Dendritic cell treated with granulocyte-macrophage colony-stimulating factor and Interleukin-4, amounts not matched to agents 40 ng/mL and 50 ng/mL, for 4 days (primary cell): ENCODE measurements around the gene ZNF436.
"Not testable (repeated sequence)": the region's sequence is repeated elsewhere in the genome, so short reads cannot be mapped to it uniquely, and the experiment has no call there.

Source experiments
- H3K27ac Mint-ChIP-seq: one replicate; pipeline ENCODE4 v1.8.0; 2022; ENCODE audit warnings: mild to moderate bottlenecking, mixed read lengths
- H3K27me3 Mint-ChIP-seq: one replicate; pipeline ENCODE4 v1.8.0; 2022; ENCODE audit warnings: mild to moderate bottlenecking, mixed read lengths
- H3K36me3 Mint-ChIP-seq: one replicate; pipeline ENCODE4 v1.8.0; 2022; ENCODE audit warnings: low read depth, mixed read lengths
- H3K4me1 Mint-ChIP-seq: one replicate; pipeline ENCODE4 v1.8.0; 2022; ENCODE audit warnings: low read depth, mixed read lengths
- H3K4me3 Mint-ChIP-seq: one replicate; pipeline ENCODE4 v1.8.0; 2022; ENCODE audit warnings: mild to moderate bottlenecking, moderate library complexity, mixed read lengths
- H3K9me3 Mint-ChIP-seq: one replicate; pipeline ENCODE4 v1.8.0; 2022; ENCODE audit warnings: mixed read lengths
- intact Hi-C: fragments of 100-400 bp; cut with micrococcal nuclease; formaldehyde crosslinking; loops from one replicate; pipeline ENCODE4 v1.15.0; 2022

ZNF436 gene

GRCh38 chr1:23341931-23342692 lies 27.5 kb downstream of the ZNF436 start:
- H3K9me3 Mint-ChIP-seq: no peaks in the 10 kb centered on the region
- no peaks in the 10 kb centered on the region for H3K27me3 Mint-ChIP-seq
- H3K27ac Mint-ChIP-seq: peak overlapping the region; percentile 97
- H3K4me1 Mint-ChIP-seq: peaks cover 51% of the 10 kb centered on the region
- intact Hi-C loops: no loop called here
- H3K4me3 Mint-ChIP-seq: peak overlapping the region; percentile 88
- peaks cover 27% of the 10 kb centered on the region for H3K36me3 Mint-ChIP-seq

- intact Hi-C loops: no loop called here
- Mint-ChIP-seq H3K4me1 (peaks cover 46% of the 10 kb centered on the region), H3K27ac (no peak overlapping the region), H3K4me3 (no peak overlapping the region), H3K36me3 (peaks cover 52% of the 10 kb centered on the region), H3K9me3 (no peaks in the 10 kb centered on the region), H3K27me3 (no peaks in the 10 kb centered on the region)
These were observed 30.0 kb downstream of the ZNF436 start for GRCh38 chr1:23339632-23340031.

DNA sequence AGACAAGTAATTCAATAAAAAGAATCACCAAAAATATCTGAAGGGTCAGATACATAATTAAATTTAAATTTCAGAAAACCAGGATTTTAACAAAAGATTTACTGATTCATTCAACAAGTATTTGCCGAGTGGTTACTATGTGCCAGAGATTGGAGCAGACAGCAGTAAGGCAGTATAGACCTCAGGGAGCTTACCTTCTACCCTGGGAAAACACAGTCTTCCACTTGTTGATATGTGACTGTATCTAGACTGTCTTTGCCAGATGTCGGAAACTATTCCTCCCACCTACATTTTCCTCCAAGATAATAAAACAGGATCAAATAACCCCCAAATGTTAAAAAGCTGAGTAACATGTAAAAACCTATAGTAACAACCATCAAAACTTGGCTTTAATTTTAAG lies 31.8 kb downstream of the ZNF436 start:
- peaks cover 45% of the 10 kb centered on the region for H3K4me1 Mint-ChIP-seq
- H3K9me3 Mint-ChIP-seq: no peaks in the 10 kb centered on the region
- H3K4me3 Mint-ChIP-seq: no peak overlapping the region
- no peaks in the 10 kb centered on the region for H3K27me3 Mint-ChIP-seq
- H3K36me3 Mint-ChIP-seq: peaks cover 69% of the 10 kb centered on the region
- intact Hi-C loops: no loop called here
- no peak overlapping the region for H3K27ac Mint-ChIP-seq

GRCh38 chr1:23331713-23332112 lies 37.9 kb downstream of the ZNF436 start:
- intact Hi-C loops: no loop called here
- Mint-ChIP-seq H3K9me3 (no peaks in the 10 kb centered on the region), H3K27ac (no peak overlapping the region), H3K27me3 (no peaks in the 10 kb centered on the region), H3K4me3 (no peak overlapping the region), H3K36me3 (peaks cover 98% of the 10 kb centered on the region), H3K4me1 (peaks cover 11% of the 10 kb centered on the region)

GRCh38 chr1:23330846-23331245 lies 38.8 kb downstream of the ZNF436 start:
- Mint-ChIP-seq H3K36me3 (peaks cover 98% of the 10 kb centered on the region), H3K4me1 (peaks cover 11% of the 10 kb centered on the region), H3K9me3 (no peaks in the 10 kb centered on the region), H3K27ac (no peak overlapping the region), H3K4me3 (no peak overlapping the region), H3K27me3 (no peaks in the 10 kb centered on the region)
- intact Hi-C loops: no loop called here

DNA sequence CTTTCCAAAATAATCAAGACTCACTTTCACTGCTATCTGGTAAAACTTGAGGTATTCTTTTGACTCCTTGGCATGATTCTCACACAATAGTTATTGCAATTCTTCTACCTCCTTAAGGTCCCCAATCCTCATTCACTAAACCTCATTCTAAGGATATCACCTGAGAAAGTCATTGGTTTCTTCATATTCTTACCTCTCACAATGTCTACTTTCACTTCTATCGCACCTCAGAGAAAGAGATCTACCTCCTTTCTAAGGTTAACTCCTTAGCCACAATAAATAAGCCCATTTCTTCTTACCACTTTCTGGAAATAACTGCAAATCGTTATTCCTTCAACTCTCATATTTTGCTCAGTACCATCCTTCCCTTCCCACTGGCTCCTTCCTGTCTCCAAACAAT lies 44.2 kb downstream of the ZNF436 start:
- Mint-ChIP-seq H3K4me1 (peaks cover 11% of the 10 kb centered on the region), H3K27ac (no peak overlapping the region), H3K4me3 (no peak overlapping the region), H3K36me3 (peaks cover 88% of the 10 kb centered on the region), H3K9me3 (no peaks in the 10 kb centered on the region), H3K27me3 (no peaks in the 10 kb centered on the region)
- intact Hi-C loops: loop anchor here (5.0 kb wide), 1 partner anchor 77 kb away; no protein-coding TSS in a partner anchor

GRCh38 chr1:23322770-23323169 lies 46.9 kb downstream of the ZNF436 start:
- intact Hi-C loops: no loop called here
- no peak overlapping the region for H3K27ac Mint-ChIP-seq
- no peak overlapping the region for H3K4me3 Mint-ChIP-seq
- peaks cover 1% of the 10 kb centered on the region for H3K4me1 Mint-ChIP-seq
- H3K9me3 Mint-ChIP-seq: no peaks in the 10 kb centered on the region
- peaks cover 90% of the 10 kb centered on the region for H3K36me3 Mint-ChIP-seq
- no peaks in the 10 kb centered on the region for H3K27me3 Mint-ChIP-seq

GRCh38 chr1:23310280-23310679 lies 59.4 kb downstream of the ZNF436 start:
- H3K4me1 Mint-ChIP-seq, H3K9me3 Mint-ChIP-seq, intact Hi-C loops, H3K27ac Mint-ChIP-seq, H3K4me3 Mint-ChIP-seq, H3K27me3 Mint-ChIP-seq: not testable (repeated sequence)
- H3K36me3 Mint-ChIP-seq: peaks cover 63% of the 10 kb centered on the region
